BLaER1 treated with 17β-estradiol and CSF1 and Interleukin-3, amounts not matched to agents 10 nM and 100 nM (cell line): ENCODE data around the gene PRTN3.
A peak's percentile ranks its signal among the peaks of the same experiment; 100 is the strongest.

Experiments used
- H3K27ac ChIP-seq, 11 experiments: shearing (Covaris generic); formaldehyde crosslinking; 2 replicates each; pipeline ENCODE4 v1.8.1; 2022
- H3K27me3 ChIP-seq, 11 experiments: shearing (Covaris generic); formaldehyde crosslinking; 2 replicates each; pipeline ENCODE4 v1.8.1; 2022
- H3K36me3 ChIP-seq, 11 experiments: shearing (Covaris generic); formaldehyde crosslinking; 2 replicates each; pipeline ENCODE4 v1.8.1; 2022
- H3K4me1 ChIP-seq, 10 experiments: shearing (Covaris generic); formaldehyde crosslinking; 2 replicates each; pipeline ENCODE4 v1.8.1; 2022
- H3K4me2 ChIP-seq, 11 experiments: shearing (Covaris generic); formaldehyde crosslinking; 2 replicates each; pipeline ENCODE4 v1.8.1; 2022
- H3K4me3 ChIP-seq, 10 experiments: shearing (Covaris generic); formaldehyde crosslinking; 2 replicates each; pipeline ENCODE4 v1.8.1; 2022
- H3K9ac ChIP-seq, 11 experiments: shearing (Covaris generic); formaldehyde crosslinking; 2 replicates each; pipeline ENCODE4 v1.8.1; 2022
- H3K9me3 ChIP-seq, 11 experiments: shearing (Covaris generic); formaldehyde crosslinking; replicated peaks in 1 of 11; 2 replicates each; pipeline ENCODE4 v1.8.1; 2022
- H4K20me1 ChIP-seq, 11 experiments: shearing (Covaris generic); formaldehyde crosslinking; 2 replicates each; pipeline ENCODE4 v1.8.1; 2022
- Cebpa-rat ChIP-seq, 11 experiments: shearing (Covaris generic); IDR thresholded peaks; 2 replicates each; pipeline ENCODE4 v1.8.1; 2022

The PRTN3 gene

GRCh38 chr19:821825-822503, 18.8 kb upstream of the PRTN3 start, which contains the start of gene PLPPR3:
PLPPR3 (minus strand) TSS chr19:821955; CDS start chr19:821559, 396 bp downstream.
- no peak within 1 kb of the TSS for H3K9ac ChIP-seq
- no peak within 1 kb of the TSS for H3K27ac ChIP-seq
- H3K4me3 ChIP-seq = no peak within 1 kb of the TSS

GRCh38 chr19:823565-824121, 17.2 kb upstream of the PRTN3 start:
- Histone ChIP-seq H3K9ac (peak overlapping the region in 1 of 11 experiments; percentile 36; a peak in 2 of 22 replicates), H3K27ac (peak overlapping the region in 1 of 11 experiments; percentile 15; a peak in 1 of 22 replicates), H3K4me3 (peak overlapping the region in 3 of 10 experiments; percentile 23 to 51 (median 27); a peak in 5 of 20 replicates), H3K27me3 (peaks cover 39 to 77% (median 67%) of the 10 kb centered on the region in 11 experiments), H3K9me3 (no peaks in the 10 kb centered on the region), H3K36me3 (no peaks in the 10 kb centered on the region), H3K4me1 (peaks cover 13 to 51% (median 25%) of the 10 kb centered on the region in 10 experiments), H3K4me2 (peak overlapping the region; percentile 69 to 92 (median 85)), H4K20me1 (peaks cover 0 to 10% (median 0%) of the 10 kb centered on the region in 11 experiments; a peak in 5 of 22 replicates)
- no peak for TF ChIP-seq Cebpa-rat (IDR thresholded peaks at IDR 0.05)

More at GRCh38 chr19:821825-822503, 18.8 kb upstream of the PRTN3 start, which contains the start of gene PLPPR3:
- no peaks in the 10 kb centered on the region for H3K9me3 ChIP-seq
- H3K27me3 ChIP-seq = peaks cover 39 to 75% (median 67%) of the 10 kb centered on the region in 11 experiments
- peaks cover 0 to 10% (median 0%) of the 10 kb centered on the region in 11 experiments; a peak in 5 of 22 replicates for H4K20me1 ChIP-seq
- TF ChIP-seq Cebpa-rat (IDR thresholded peaks at IDR 0.05) = no peak
- no peaks in the 10 kb centered on the region for H3K36me3 ChIP-seq
- peak within 1 kb of the TSS in 3 of 11 experiments; percentile 17 to 88 (median 85); a peak in 2 of 22 replicates for H3K4me2 ChIP-seq
- peaks cover 13 to 38% (median 21%) of the 10 kb centered on the region in 10 experiments for H3K4me1 ChIP-seq

- no peak overlapping the region; a peak in 1 of 22 replicates for H3K27ac ChIP-seq
Measured at GRCh38 chr19:824885-825284, 15.9 kb upstream of the PRTN3 start.

GRCh38 chr19:825897-826644, 14.7 kb upstream of the PRTN3 start:
- Histone ChIP-seq H3K36me3 (no peaks in the 10 kb centered on the region), H3K9me3 (no peaks in the 10 kb centered on the region), H3K4me2 (peak overlapping the region in 7 of 11 experiments; percentile 5 to 46 (median 21); a peak in 9 of 22 replicates), H4K20me1 (peaks cover 0 to 16% (median 0%) of the 10 kb centered on the region in 11 experiments; a peak in 4 of 22 replicates), H3K4me3 (no peak overlapping the region), H3K27ac (no peak overlapping the region), H3K9ac (no peak overlapping the region), H3K4me1 (peaks cover 31 to 67% (median 37%) of the 10 kb centered on the region in 10 experiments), H3K27me3 (peaks cover 43 to 76% (median 58%) of the 10 kb centered on the region in 11 experiments)
- no peak for TF ChIP-seq Cebpa-rat (IDR thresholded peaks at IDR 0.05)

More at GRCh38 chr19:824885-825284, 15.9 kb upstream of the PRTN3 start:
- Histone ChIP-seq H3K27me3 (peaks cover 42 to 76% (median 62%) of the 10 kb centered on the region in 11 experiments), H3K36me3 (no peaks in the 10 kb centered on the region), H3K9ac (no peak overlapping the region), H3K9me3 (no peaks in the 10 kb centered on the region), H3K4me3 (no peak overlapping the region), H3K4me2 (peak overlapping the region in 5 of 11 experiments; percentile 5 to 92 (median 69); a peak in 5 of 22 replicates), H3K4me1 (peaks cover 20 to 57% (median 28%) of the 10 kb centered on the region in 10 experiments), H4K20me1 (peaks cover 0 to 10% (median 0%) of the 10 kb centered on the region in 11 experiments; a peak in 5 of 22 replicates)
- no peak for TF ChIP-seq Cebpa-rat (IDR thresholded peaks at IDR 0.05)

DNA sequence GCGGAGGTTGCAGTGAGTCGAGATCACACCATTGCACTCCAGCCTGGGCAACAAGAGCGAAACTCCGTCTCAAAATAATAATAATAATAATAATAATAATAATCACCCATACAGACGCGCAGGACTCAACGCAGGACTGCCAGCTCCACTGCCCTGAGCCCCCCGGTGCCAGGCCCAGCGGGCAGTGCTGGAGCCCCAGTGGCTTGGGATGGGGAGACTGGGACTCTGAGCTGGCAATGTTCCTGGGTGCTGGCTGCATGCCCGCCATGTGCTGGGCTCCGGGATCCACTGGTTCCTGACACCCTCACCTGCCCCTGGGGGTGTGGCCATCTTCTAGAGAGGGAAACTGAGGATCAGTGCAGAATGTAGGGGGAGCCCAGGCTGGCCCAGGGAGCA, 13.5 kb upstream of the PRTN3 start:
- no peaks in the 10 kb centered on the region for H3K36me3 ChIP-seq
- no peak overlapping the region; a peak in 2 of 22 replicates for H3K9ac ChIP-seq
- H3K4me2 ChIP-seq = peak overlapping the region in 5 of 11 experiments; percentile 35 to 60 (median 46); a peak in 9 of 22 replicates
- peaks cover 31 to 67% (median 43%) of the 10 kb centered on the region in 10 experiments for H3K4me1 ChIP-seq
- no peaks in the 10 kb centered on the region for H3K9me3 ChIP-seq
- no peak overlapping the region for H3K27ac ChIP-seq
- TF ChIP-seq Cebpa-rat (IDR thresholded peaks at IDR 0.05) = no peak
- H4K20me1 ChIP-seq = peaks cover 0 to 16% (median 0%) of the 10 kb centered on the region in 11 experiments; a peak in 4 of 22 replicates
- H3K27me3 ChIP-seq = peaks cover 48 to 76% (median 52%) of the 10 kb centered on the region in 11 experiments
- H3K4me3 ChIP-seq = no peak overlapping the region

DNA sequence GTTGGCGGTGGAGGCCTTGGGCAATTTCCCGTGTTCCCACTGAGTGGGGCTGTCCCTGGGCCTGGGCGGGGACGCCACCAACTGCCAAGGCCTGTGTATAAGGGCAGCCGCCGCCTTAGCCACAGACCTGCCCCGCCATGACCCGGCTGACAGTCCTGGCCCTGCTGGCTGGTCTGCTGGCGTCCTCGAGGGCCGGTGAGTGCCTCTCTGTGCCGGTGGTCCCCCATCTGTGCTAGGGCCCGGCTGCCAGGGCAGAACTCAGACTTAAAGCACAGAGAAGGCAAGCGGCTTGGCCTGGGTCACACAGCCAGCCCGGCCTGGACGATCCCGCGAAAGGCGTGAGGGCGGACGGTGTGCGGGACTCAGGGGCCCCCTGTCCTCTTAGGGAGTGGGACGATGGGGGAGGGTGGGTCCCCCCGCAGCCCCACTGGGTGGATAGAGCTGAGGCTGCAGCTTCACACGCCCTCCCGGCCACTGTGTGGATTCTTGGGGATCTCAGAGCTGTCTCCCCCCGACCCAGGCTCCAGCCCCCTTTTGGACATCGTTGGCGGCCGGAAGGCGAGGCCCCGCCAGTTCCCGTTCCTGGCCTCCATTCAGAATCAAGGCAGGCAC, 13.0 kb upstream of the PRTN3 start, which contains the start of gene AZU1:
Gene AZU1 (plus strand): TSS at position 128 of the 612 bp plus-strand sequence. CDS start 10 bp downstream, at position 138.
- no peaks in the 10 kb centered on the region for H3K36me3 ChIP-seq
- peaks cover 0 to 16% (median 0%) of the 10 kb centered on the region in 11 experiments; a peak in 4 of 22 replicates for H4K20me1 ChIP-seq
- no peak within 1 kb of the TSS for H3K4me3 ChIP-seq
- peak within 1 kb of the TSS in 1 of 11 experiments; percentile 4; a peak in 2 of 22 replicates for H3K9ac ChIP-seq
- H3K27ac ChIP-seq = no peak within 1 kb of the TSS
- H3K4me2 ChIP-seq = peak within 1 kb of the TSS in 5 of 11 experiments; percentile 35 to 60 (median 46); a peak in 9 of 22 replicates
- no peaks in the 10 kb centered on the region for H3K9me3 ChIP-seq
- H3K4me1 ChIP-seq = peaks cover 31 to 67% (median 43%) of the 10 kb centered on the region in 10 experiments
- H3K27me3 ChIP-seq = peaks cover 43 to 71% (median 47%) of the 10 kb centered on the region in 11 experiments
- TF ChIP-seq Cebpa-rat (IDR thresholded peaks at IDR 0.05) = no peak

GRCh38 chr19:829129-829758, 11.6 kb upstream of the PRTN3 start:
- Histone ChIP-seq H3K4me2 (peak overlapping the region in 7 of 11 experiments; percentile 69 to 84 (median 80); a peak in 11 of 22 replicates), H3K4me1 (peaks cover 18 to 54% (median 32%) of the 10 kb centered on the region in 10 experiments), H3K9me3 (no peaks in the 10 kb centered on the region), H3K27me3 (peaks cover 28 to 56% (median 33%) of the 10 kb centered on the region in 11 experiments), H3K9ac (no peak overlapping the region), H3K27ac (no peak overlapping the region), H3K4me3 (no peak overlapping the region), H3K36me3 (no peaks in the 10 kb centered on the region), H4K20me1 (peaks cover 0 to 6% (median 0%) of the 10 kb centered on the region in 11 experiments; a peak in 4 of 22 replicates)
- no peak for TF ChIP-seq Cebpa-rat (IDR thresholded peaks at IDR 0.05)
